ENCODE measurements around the gene ARPC3. TPM values are rescaled to one million over a fixed set of nuclear protein-coding genes. Genes with fewer than 3 reads are reported as not detected.
A peak's percentile ranks its signal among the peaks of the same experiment; 100 is the strongest.
"Not testable (repeated sequence)": the region's sequence is repeated elsewhere in the genome, so short reads cannot be mapped to it uniquely, and the experiment has no call there.

ARPC3 gene
- total and polyA plus RNA-seq, 2 of the 4 experiments (the other 2 are of a cell fraction): 192 to 204 TPM

DNA sequence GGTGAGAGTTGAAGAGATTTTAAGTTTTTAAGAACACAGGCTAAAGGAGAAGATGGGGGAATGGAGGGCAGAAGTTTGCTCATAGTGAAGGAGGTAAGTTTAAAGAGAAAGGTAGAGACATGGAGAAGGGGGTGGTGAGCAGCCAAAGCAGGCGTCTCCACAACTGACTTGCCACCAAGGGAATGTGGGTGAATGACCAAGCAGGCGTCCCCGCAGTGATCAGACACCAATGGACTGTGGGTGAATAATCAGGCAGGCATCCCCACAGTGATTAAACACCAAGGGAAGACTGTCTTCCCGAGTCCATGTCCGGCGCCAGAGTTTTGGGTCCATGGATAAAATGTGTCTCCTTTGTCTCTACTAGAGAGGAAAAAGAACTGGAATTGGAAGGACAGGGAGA lies 40.1 kb downstream of the ARPC3 start:
- H2AK5ac ChIP-seq (ENCODE audit: low read depth, low read length); H2BK120ac ChIP-seq (ENCODE audit: low read depth, low read length); H4K8ac ChIP-seq (ENCODE audit: low read depth in 2 of 2, low read length in 2 of 2); H3K18ac ChIP-seq (ENCODE audit: low read depth, low read length); H2AK9ac ChIP-seq (replicated peaks; ENCODE audit: low read depth, low read length, poor library complexity); H3K36me3 ChIP-seq (ENCODE audit: control insufficient read depth, insufficient read depth, low read length); H2AFZ ChIP-seq (replicated peaks; ENCODE audit: low read length, poor library complexity); H3K56ac ChIP-seq (ENCODE audit: extremely low read depth, insufficient read depth, low read length); H3K27ac ChIP-seq (ENCODE audit: insufficient read depth, low read length); H3K4ac ChIP-seq (ENCODE audit: low read depth, low read length); H3K9me1 ChIP-seq (ENCODE audit: insufficient read depth, low read length); H2BK20ac ChIP-seq (ENCODE audit: low read depth, low read length); ATAC-seq (ENCODE audit: low read depth); POLR2A ChIA-PET (ENCODE audit: unreplicated experiment); BruUV-seq (replicated peaks); H3K9ac ChIP-seq (ENCODE audit: low read depth, low read length); H3K9me3 ChIP-seq (ENCODE audit: control insufficient read depth, insufficient read depth, low read length); CTCF ChIA-PET; H4K20me1 ChIP-seq (ENCODE audit: insufficient read depth, low read length); H4K91ac ChIP-seq (ENCODE audit: insufficient read depth, low read depth, low read length); H3K27me3 ChIP-seq (ENCODE audit: control insufficient read depth, insufficient read depth, low read length); H3K23ac ChIP-seq (ENCODE audit: low read depth, low read length); H3K79me1 ChIP-seq (ENCODE audit: low read depth in 1 of 2, low read length in 2 of 2); H3K14ac ChIP-seq (replicated peaks; ENCODE audit: low read depth, low read length); intact Hi-C loops (cut with micrococcal nuclease); dilution Hi-C loops (cut with HindIII; ENCODE audit: low sequenced_read_pairs, unreplicated experiment); DNase-seq; H3K4me1 ChIP-seq (ENCODE audit: control insufficient read depth, insufficient read depth, low read length); in situ Hi-C loops (cut with MboI; ENCODE audit: low sequenced_read_pairs); H2BK5ac ChIP-seq (ENCODE audit: low read depth, low read length, poor library complexity, severe bottlenecking); H3K4me2 ChIP-seq (ENCODE audit: low read depth, low read length); H2BK15ac ChIP-seq (ENCODE audit: low read depth, low read length); H4K5ac ChIP-seq (ENCODE audit: low read depth, low read length); H3K4me3 ChIP-seq (ENCODE audit: insufficient read depth, low read depth, low read length): not testable (repeated sequence)
- WGBS, 2 experiments (ENCODE audit: extremely low coverage in 2 of 2, insufficient read length in 1 of 2): 87% methylated on average over 5 of the region's 6 CpGs; no CpG with 5 or more reads in 1 of the 2 experiments

DNA sequence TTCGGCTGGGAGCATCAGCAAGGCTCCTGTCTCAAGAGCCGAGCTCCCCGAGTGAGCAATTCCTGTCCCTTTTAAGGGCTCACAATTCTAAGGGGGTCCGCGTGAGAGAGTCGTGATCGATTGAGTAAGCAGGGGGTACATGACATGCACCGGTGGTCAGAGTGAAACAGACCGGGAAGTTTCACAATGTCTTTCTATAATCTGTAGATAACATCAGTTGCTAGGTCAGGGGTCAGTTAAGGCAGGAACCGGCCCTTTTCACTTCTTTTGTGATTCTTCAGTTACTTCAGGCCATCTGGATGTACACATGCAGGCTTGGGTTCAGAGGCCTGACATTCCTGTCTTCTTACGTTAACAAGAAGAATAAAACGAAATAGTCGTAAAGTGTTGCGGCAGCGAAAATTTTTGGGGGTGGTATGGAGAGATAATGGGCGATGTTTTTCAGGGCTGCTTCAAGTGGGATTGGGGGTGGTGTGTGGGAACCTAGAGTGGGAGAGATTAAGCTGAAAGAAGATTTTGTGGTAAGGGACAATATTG lies 44.9 kb downstream of the ARPC3 start:
- H2AK5ac ChIP-seq (ENCODE audit: low read depth, low read length); H3K56ac ChIP-seq (ENCODE audit: extremely low read depth, insufficient read depth, low read length); H4K5ac ChIP-seq (ENCODE audit: low read depth, low read length); H3K4ac ChIP-seq (ENCODE audit: low read depth, low read length); ATAC-seq (ENCODE audit: low read depth); H3K9me1 ChIP-seq (ENCODE audit: insufficient read depth, low read length); BruUV-seq (replicated peaks); H2BK5ac ChIP-seq (ENCODE audit: low read depth, low read length, poor library complexity, severe bottlenecking); H3K18ac ChIP-seq (ENCODE audit: low read depth, low read length); H4K91ac ChIP-seq (ENCODE audit: insufficient read depth, low read depth, low read length); H3K4me2 ChIP-seq (ENCODE audit: low read depth, low read length); intact Hi-C loops (cut with micrococcal nuclease); H4K20me1 ChIP-seq (ENCODE audit: insufficient read depth, low read length); dilution Hi-C loops (cut with HindIII; ENCODE audit: low sequenced_read_pairs, unreplicated experiment); H2AK9ac ChIP-seq (replicated peaks; ENCODE audit: low read depth, low read length, poor library complexity); H3K9ac ChIP-seq (ENCODE audit: low read depth, low read length); H3K4me1 ChIP-seq (ENCODE audit: control insufficient read depth, insufficient read depth, low read length); H3K27ac ChIP-seq (ENCODE audit: insufficient read depth, low read length); H2BK15ac ChIP-seq (ENCODE audit: low read depth, low read length); POLR2A ChIA-PET (ENCODE audit: unreplicated experiment); H3K27me3 ChIP-seq (ENCODE audit: control insufficient read depth, insufficient read depth, low read length); H2BK120ac ChIP-seq (ENCODE audit: low read depth, low read length); H3K9me3 ChIP-seq (ENCODE audit: control insufficient read depth, insufficient read depth, low read length); H3K14ac ChIP-seq (replicated peaks; ENCODE audit: low read depth, low read length); in situ Hi-C loops (cut with MboI; ENCODE audit: low sequenced_read_pairs); H3K36me3 ChIP-seq (ENCODE audit: control insufficient read depth, insufficient read depth, low read length); H2AFZ ChIP-seq (replicated peaks; ENCODE audit: low read length, poor library complexity); H2BK20ac ChIP-seq (ENCODE audit: low read depth, low read length); DNase-seq; H3K4me3 ChIP-seq (ENCODE audit: insufficient read depth, low read depth, low read length); H3K23ac ChIP-seq (ENCODE audit: low read depth, low read length): not testable (repeated sequence)
- CTCF ChIA-PET: interaction anchor here (0.5 kb wide), 1 partner anchor 41 kb away, joined by 3 read pairs; no protein-coding TSS in a partner anchor
- 97 to 100% methylated on average over 3 to 11 of the region's 16 CpGs for WGBS, 2 experiments (ENCODE audit: extremely low coverage in 2 of 2, insufficient read length in 1 of 2)
- peaks cover 13 to 34% of the 10 kb centered on the region in 2 experiments for H3K79me1 ChIP-seq (ENCODE audit: low read depth in 1 of 2, low read length in 2 of 2)
- H4K8ac ChIP-seq (ENCODE audit: low read depth in 2 of 2, low read length in 2 of 2): peak overlapping the region in 1 of 2 experiments; percentile 99; a peak in 2 of 4 replicates

Data from IMR-90 (cell line).